NCI-H2029 (cell line): Measurements from ENCODE around the gene CTTN.

Source experiments
- DNase-seq: peaks from one replicate; lab custom pipeline; 2025; lab: John Stamatoyannopoulos, UW

Gene CTTN

DNA sequence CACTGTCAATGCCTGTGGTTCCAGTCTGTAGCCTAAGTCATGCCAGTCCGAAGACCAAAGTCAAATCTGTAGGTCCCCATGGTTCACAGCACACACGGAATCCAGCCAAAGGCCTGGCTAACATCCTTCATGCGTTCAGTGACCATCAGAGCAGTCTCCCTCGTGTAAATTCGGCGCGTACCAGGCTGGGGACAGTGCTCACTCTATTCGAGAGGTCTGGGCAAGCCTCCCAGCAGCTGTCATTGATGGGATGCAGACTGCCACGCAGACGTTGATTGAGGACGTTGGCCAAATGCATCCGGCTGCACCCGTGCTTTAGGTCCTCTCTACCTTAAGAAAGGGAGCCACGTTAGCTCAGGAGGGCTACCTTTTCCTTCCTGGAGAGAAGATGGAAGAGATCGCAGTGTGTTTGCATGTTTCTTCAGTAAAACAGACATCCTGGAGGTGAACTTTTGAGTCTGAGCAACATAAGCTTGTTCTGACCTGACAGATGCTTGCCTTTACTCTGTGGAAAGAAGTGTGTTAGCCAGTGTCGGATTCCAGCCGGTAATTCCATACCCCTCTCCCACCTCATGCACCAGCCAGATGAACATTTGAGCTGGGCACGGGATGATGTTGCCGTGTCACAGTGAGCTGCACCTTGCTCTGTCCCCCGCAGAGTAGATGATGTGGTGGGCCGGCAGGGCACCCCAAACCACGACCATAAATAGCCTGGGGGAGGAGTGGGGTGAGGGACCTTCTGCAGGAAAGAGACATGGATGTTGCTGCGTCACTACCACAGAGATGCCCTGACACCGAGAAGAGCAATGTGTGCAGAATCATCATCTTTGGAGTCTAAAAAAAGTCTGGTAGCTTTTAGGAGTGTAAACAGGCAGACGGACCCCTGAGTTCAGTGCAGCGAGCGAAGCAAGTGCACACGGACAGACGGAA is 12.2 kb downstream of the CTTN start:
- no peak for DNase-seq

DNA sequence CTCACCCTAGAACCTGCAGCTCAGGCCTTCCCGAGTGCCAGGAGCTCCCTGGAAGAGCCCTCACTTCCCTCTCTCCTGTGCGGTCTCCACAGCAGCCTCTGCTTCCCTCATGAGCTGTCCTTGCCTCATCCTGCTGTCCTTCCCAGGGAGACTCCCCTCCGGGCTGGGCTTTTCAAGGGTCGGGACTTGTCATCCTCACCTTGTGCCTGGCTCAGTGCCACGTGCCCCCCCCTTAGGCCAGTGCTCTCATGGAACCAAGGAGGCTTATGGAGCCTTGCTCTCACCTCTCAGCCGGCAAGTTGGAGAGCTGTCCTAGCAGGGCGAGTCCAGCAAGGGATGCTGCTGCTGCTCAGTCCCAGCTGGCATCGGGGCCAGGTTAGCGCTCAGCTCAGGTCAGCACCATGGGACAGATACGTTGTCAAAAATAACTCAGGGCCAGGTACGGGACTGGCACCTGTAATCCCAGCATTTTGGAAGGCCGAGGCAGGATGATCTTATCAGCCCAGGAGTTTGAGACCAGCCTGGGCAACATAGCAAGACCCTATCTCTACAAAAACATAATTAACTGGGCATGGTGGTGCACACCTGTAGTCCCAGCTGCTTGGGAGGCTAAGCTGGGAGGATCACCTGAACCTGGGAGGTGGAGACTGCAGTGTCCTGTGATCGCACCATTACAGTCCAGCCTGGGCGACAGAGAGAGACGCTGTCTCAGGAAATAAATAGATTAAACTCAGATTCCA is 13.6 kb downstream of the CTTN start:
- DNase-seq, result no peak

DNA sequence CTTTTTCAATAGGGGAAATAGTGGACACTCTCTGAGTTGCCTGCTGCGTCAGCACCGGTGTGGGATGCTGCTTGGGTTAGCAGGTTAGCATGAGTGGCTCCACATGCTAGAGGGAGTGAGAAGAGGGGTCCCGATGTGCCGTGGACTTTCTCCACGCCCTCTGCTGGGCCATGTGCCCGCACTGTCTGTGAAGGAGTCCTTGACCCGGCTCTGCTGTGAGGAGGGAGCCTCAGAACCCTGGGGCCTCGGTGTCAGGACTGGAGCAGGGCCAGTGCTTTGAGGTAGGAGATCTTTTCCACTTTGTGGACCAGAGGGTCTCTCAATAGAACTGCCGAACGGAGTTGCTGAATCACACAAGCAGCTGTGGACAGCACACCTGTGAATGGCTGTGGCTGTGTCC is 14.8 kb downstream of the CTTN start:
- DNase-seq, result no peak

DNA sequence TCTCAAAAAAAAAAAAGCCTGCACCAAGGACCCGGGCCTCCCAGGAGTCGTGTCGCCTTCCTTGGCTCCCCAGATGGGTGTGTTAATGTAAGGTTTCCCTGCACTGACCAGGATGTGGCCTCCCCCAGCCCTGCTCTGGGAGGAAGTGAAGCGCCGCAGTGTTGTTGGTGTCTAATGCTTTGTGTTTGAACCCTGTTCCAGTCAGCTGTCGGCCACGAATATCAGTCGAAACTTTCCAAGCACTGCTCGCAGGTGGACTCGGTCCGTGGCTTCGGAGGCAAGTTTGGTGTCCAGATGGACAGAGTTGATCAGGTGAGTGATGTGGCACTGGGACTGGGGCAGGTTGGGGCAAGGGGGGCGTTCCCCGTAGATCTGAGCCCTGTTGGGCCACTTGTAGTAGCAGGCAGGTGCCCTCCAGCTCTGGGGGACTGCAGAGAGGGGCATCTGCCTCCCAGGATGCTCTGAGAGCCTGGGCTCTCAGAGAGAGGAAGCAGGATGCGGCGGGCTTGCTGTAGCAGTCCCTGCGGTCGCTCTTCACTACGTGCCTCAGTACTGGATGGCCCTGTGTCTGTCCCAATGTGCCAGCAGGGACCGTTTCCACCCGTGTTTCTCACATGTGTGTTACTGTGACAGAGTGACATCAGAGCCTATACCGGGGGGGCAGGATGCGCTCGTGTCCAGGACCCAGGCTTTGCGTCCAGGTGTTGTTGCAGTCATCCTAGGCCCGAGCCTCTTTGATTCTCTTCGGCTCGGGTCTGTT is 16.2 kb downstream of the CTTN start:
- DNase-seq, result no peak

DNA sequence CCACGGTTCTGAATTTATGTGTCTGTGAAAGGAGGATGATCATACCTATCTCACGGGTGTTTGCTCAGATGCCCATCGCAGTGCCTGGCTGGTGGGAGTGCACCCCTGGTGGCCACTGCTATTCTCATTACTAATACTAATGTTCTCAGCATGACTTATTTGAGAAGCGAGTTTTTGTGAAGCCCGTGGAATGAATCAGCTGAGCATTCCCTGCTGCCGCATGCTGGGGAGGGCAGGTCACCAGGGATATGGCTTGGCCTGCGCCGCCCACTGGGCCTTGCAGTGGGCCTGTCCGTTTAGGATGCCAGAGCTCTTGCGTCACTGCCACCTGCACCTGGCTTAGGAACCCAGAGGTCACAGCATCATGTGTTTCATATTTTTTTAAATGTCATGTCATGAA is 16.9 kb downstream of the CTTN start:
- no peak for DNase-seq

DNA sequence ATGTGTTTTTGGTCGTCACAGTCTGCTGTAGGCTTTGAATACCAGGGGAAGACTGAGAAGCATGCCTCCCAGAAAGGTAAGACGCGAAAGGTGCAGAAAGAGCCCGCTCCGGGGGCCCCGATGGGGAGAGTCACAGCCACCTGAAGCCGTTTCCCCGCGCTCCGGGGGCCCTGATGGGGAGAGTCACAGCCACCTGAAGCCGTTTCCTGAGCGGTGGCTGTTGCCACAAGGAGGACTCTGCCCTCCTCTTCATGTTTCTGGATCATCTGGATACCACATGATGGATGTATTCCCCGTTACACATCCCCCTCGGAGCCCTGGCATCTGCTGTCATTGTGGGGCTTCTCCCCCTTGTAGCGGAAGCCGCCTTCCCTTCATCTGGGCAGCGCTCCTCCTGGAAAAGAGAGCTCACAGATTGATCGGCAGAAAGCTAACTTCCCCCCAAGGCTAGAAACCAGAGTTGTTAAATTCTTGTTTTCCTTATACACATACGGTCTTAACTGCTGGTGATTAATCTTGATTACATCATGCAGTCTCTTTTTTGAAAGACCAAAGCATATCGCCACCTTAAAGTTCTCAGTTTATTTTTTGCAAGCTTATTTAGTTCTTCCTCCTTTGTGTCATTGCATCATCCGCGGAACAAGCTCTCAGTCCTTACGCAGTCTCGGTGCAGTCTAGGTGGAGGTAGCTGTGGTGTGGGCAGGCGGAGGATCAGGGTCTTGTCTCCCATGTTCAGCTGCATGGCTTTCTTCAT is 17.5 kb downstream of the CTTN start:
- no peak for DNase-seq

DNA sequence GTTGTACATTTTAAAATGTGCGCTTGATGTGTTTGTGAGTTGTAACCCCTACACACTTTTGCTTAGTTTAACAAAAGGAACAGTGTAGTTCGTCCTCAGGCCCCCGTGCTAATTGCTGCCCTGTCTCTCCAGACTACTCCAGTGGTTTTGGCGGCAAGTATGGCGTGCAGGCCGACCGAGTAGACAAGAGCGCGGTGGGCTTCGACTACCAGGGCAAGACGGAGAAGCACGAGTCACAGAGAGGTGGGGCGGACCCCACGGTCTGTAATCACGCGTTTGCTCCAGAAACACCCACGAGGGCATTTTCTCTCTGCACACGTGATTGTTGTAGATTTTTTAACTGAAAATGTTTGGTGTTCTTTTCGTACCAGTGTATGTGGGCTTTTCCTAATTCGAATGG is 18.6 kb downstream of the CTTN start:
- no peak for DNase-seq

DNA sequence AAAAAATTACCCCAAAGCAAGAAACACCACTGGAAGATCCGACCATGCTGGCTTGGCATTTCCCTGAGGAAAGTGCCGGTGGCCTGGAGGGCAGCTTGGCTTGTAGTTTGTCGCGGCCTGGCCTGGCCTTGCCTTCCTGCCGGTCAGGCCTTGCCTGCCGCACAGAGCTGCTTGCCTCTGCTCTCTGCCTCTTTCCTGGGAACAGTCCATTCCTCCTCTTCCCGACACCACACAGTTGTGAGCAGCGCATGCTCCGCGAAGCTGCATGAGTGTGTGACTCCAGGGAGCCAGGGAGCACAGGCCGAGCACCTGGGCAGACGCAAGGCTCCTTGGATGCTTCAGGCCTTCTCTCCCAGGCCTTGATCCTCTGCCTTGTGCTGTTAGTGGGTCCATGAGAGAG is 19.8 kb downstream of the CTTN start:
- DNase-seq, result no peak

DNA sequence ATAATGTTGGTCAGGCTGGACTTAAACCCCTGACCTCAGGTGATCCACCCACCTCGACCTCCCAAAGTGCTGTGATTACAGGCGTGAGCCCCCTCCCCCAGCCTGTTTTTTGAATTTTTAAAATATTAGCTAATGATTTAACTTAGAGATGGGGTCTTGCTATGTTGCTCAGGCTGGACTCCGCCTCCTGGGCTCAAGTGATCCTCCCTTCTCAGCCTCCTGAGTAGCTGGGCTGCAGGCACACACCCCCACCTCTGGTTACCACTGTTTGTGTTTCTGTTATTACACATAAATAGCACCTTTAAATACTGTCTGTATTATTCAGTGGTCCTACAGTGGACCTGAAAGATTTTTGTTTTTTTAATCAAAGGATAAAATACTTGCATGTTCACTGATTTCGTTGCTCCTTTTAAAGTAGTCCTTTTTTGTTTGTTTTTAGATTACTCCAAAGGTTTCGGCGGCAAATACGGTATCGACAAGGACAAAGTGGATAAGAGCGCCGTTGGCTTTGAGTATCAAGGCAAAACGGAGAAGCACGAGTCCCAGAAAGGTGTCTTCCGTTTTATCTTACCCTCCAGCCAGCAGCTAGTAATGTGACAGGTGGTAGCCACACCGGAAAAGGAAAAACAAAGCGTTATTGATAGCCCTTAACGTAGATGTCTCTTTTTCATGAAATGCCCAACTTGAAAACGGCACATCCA is 21.1 kb downstream of the CTTN start:
- no peak for DNase-seq

DNA sequence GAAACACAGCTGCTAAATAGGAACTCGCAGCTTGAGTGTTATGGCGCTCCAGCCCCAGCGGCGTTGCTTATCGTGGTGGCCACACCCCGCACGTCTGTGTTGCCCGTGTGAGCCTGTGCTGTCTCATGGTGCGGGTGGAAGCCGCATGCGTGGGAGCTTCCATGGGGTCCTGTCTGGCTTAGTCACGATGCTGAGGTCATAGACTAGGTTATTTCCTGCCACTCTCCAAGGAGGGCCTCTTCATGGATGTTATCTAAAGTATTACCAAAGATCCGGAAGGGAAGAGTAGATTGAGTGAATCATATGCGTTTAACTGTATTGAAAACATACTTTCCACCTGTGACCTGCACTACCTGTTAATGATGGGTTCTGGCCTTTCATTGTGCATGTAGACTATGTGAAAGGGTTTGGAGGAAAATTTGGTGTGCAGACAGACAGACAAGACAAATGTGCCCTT is 21.7 kb downstream of the CTTN start:
- DNase-seq, result no peak

DNA sequence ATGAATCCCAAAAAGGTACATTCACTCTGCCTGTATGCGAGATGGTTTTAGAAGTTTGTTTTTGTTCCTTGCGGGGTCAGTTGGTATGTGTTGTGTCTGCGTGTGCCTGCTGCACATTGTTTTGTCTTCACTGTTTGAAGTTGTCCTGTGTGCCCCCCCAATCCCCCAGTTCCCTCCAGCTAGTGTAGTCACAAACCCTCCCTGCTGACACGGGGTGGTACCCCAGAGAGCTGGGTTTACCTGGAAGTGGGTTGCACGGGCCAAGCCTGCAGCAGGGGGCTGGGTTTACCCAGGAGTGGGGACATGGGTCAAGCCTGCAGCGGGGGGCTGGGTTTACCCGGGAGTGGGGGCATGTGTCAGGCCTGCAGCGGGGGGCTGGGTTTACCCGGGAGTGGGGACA is 22.2 kb downstream of the CTTN start:
- no peak for DNase-seq

DNA sequence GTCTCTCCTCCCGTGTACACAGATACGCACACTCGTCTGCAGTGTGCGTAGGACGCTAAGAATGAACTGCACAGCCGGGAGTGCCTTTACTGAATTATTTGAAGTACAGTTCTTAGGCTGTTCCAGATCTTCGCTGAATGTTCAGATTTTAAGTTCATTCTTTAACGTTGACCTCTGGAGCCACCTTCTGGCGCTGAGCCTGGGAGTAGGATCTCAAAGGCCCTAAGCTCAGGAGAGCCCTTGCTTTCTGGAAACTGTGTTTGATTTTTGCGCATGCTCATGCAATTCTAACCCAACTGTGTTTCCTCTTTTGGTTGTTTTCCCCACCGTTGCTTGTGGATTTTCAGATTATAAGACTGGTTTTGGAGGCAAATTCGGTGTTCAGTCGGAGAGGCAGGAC is 22.8 kb downstream of the CTTN start:
- DNase-seq, result no peak

DNA sequence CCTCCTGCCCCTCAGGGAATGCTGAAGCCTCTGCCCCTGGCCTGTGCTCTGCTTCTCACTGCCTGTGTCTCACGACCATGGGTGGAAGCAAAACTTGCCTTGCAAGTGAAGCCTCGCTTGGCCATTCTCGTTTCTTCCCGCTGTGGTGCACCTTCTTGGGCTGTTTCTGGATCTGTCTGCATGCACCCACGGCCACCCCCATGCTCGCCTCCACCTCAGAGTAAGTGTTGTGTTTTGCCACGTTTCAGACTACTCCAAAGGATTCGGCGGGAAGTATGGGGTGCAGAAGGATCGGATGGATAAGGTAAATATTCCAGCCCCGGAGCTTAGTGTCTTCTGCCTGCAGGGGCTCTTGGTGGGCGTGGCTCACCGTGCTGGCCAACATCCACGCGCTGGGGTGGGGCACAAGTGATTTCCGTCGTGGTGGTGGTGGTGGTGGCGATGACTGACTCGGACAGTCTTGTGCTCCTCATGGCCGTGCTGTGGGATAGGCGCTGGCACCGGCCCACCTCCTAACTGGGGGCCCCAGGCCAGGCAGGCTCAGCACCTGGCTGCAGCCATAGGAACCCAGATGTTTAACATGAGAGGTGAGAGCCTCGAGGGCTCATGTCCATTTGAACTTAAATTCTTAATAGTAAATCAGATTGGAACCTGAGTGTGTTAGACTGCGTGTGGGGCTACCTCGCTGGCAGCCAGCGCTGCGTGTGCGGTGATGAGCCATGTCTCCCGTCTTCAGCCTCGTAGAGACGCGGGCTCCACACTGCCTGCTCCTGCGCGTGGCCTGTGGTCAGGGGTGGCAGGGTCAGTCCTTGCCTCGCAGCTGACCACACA is 24.6 kb downstream of the CTTN start:
- no peak for DNase-seq

DNA sequence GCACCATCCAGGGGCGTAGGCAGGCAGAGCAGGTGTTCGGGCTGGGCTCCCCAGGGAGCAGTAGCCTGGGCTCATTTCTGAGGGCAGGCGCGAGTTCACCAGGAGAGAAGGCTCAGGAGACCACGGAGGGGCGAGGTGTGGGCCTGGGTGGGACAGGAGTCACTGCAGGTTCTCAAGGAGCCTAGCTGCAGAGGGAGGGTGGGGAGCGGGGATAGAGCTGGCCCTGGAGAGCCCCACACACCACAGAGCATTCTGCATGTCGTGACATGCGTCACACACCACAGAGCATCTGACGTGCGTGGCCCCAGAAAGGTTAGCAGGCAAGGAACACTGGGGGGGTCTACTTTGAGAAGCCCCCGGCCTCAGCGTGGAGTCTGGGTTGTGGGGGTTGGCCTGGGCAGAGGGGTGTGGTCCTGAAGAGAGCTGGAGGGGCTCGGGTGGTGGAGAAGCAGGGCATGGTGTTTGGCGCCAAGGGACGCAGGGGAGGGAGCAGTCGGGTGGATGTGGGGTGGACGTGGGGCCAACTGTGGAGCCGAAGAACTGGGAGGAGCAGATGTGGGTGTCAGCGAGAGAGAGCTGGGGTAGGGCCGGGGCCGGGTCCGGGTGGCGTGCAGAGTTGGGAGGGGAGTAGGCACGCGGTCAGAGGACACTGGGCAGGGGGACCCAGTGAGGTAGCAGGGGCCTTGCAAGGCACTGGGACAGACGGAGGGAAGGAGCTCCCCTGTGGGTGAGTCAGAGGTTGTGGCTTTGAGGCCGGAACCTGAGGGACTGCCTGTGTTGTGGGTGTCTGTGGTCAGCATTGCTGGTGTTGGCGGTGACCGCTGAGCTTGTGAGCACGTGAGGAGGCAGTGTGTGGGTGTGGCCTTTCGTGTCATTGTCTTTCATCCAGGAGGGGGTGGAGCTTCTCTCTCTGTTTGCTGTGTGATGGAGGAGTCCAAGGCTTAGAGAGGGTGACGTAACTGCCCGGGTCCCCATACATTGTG is 25.5 kb downstream of the CTTN start:
- DNase-seq, result no peak

DNA sequence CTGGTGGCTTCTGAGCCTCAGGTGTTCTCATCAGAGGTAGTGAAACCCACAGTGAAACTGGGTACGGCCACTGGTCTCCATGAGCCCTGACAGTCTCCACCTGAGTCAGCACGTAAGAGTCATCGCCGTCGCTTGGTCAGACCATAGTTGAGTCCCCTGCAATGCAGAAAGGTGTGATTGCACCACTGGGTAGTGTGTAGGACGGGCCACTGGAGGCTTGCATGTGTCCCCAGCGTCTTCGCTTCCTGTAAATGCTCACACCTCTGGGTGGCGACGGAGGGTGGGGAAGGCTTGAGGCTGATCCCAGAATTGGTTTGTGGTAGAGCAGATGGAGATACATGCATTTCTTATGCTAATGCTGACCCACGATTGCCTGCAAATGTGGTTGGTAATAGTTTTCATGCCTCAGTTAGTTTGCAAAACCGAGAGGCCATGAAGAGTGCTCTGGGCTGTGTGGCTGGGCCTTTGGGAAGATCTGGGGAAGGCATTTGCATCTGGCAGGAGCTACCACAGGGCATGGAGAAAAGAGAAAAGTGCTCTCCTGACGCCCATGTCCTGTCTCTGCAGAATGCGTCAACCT is 26.5 kb downstream of the CTTN start:
- DNase-seq, result no peak

DNA sequence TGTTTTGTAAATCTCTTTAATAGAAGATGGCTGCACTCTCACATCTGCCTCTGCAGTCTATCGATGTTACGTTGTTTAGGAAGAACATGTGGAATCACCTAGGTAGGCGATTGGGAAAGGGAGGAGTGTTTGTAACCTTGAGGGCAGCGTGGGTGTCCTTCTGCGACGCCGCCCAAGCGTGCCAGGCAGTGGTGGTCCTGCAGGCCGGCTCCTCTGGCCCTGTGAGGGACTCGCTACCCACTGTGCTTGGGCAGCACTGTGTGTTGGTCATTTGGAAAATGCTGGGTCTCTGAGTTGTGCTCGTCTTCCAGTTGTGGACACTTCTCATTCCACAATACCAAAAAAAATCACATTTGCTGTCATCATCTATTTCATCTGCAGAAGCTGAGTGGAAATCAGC is 29.1 kb downstream of the CTTN start:
- no peak for DNase-seq

DNA sequence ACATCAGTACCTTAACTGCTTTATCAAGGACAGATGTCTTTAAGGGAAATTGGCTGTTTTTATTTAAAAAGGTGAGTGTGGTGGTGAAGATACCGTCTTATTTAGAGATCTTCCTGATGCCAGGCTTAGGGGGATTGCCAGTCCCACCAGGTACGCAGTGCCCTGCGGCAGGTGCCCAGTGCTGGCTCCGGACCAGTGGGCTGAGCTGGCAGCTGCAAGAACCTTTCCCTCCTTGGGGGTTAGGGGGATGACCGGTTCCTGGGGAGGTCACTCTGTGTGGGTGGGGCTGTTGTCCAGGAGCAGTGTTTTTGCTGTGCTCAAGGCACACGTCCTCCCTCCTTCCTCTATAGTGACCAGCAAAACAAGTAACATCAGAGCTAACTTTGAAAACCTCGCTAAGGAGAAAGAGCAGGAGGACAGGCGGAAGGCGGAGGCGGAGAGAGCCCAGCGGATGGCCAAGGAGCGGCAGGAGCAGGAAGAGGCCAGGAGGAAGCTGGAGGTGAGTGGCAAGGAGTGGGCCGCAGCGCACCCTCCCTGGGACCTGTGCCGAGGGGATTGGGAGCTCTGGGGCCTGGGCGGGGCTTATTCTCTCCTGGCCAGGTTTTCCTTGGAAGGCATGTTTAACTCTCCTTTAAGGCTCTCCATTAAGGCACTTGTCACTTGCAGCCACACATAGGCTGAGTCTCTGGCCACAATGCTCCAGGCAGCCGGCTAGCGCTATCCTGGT is 30.5 kb downstream of the CTTN start:
- DNase-seq, result no peak

DNA sequence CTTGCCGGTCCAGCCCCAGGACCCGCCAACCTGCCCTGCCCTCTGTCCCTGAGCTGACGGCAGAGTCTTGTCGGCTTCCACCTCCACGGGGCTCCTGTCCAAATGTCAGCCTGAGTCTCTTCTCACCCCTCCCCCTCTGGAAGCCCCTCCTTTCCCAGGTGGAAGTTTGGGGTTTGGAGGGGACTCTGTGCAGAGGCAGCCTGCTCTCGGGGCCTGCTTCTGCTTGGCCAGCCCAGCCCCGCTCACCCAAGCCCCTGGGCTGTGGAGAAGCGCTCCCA is 31.0 kb downstream of the CTTN start:
- no peak for DNase-seq
